Urothelium cell line (cell line): Measurements from ENCODE around the gene CPN1.
"Not testable (repeated sequence)": the region's sequence is repeated elsewhere in the genome, so short reads cannot be mapped to it uniquely, and the experiment has no call there.

Source experiments
- DNase-seq: peaks from one replicate; pipeline ENCODE4 v3.0.0; 2011; ENCODE audit warnings: low spot score, mixed read lengths
- FAIRE-seq: peaks from 2 replicates; lab custom pipeline; 2011; peaks lifted over from hg19 to GRCh38; lab: Jason Lieb, UNC

The CPN1 gene

GRCh38 chr10:100025576-100025975, 56.1 kb downstream of the CPN1 start:
- no peak for DNase-seq
- FAIRE-seq = no peak

- DNase-seq (no peak), FAIRE-seq (no peak)
Observed at GRCh38 chr10:100024748-100025147, 56.9 kb downstream of the CPN1 start.

DNA sequence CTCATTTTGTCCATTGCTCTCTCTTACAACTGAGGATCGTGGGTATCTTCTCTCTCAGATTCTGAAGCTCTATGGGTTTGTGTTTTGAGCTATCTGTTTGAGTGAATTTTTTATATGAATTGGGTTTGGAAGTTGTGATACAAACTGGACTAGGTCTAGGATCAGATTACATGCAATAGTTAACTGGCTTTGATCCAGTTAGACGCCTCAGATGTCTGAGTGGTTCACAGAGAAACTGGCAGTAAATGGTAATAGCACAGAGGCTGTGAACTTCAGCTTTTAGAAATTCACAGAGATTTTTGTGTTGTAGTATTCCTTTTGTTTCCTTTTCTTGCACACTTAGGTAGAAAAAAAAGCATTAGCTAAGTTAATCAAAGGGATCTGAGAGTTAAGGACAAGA, 59.3 kb downstream of the CPN1 start:
- no peak for DNase-seq
- no peak for FAIRE-seq

DNA sequence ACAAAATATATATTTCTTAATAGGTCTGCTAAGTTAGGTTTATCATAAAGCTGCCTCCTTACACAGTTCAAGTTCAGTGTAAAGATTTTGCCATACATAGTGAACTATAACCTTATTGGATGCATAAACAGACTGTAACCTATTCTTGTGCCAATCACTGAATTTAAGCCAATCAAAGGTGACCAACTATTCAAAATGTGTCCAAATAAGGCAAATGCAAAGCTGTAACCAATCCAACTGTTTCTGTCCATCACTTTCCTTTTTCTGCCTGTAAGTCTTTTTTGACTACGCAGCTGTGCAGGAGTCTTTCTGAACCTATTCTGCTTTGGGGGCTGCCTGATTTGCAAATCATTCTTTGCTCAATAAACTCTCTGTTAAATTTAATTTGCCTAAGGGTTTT, 60.3 kb downstream of the CPN1 start:
- DNase-seq (no peak), FAIRE-seq (no peak)

- no peak for FAIRE-seq
- no peak for DNase-seq
Observed at GRCh38 chr10:100020886-100021253, 60.8 kb downstream of the CPN1 start.

DNA sequence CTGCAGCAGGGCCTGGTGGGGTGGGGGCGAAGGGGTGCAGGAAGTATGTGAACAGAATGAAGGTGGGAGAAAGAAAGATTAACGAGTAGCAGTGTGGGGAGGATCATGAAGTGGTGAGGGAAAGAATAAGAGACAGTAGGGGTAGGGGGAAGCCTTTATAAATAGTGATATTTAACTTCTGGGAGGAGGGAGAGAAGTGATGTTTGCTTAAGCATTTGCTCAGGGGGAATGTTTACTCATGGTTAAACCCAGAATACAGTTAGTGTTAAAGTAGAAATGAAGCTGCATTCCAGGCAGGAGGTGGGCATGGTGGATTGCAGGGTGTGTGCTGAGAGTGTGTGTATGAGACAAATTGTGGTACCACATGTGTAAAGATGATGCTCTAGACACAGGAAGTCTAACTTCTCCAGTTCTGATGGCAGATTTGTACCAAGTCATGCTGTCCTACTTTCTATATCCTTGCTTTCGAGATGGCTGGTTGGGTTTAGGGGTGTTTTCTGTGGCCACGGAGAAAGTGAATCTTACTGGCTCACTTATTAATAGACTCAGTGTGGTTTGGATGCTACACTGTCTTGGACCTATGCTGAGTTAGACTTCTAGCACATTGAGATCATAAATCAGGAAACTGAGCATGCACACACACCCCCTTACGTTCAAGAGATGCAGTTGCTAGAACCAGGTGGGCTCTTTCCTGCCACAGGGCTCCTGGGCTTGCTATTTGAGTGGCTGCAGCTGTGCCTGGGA, 61.4 kb downstream of the CPN1 start:
- FAIRE-seq = no peak
- DNase-seq = no peak

- DNase-seq (no peak), FAIRE-seq (no peak)
Observed at GRCh38 chr10:100019787-100020141, 61.9 kb downstream of the CPN1 start.

DNA sequence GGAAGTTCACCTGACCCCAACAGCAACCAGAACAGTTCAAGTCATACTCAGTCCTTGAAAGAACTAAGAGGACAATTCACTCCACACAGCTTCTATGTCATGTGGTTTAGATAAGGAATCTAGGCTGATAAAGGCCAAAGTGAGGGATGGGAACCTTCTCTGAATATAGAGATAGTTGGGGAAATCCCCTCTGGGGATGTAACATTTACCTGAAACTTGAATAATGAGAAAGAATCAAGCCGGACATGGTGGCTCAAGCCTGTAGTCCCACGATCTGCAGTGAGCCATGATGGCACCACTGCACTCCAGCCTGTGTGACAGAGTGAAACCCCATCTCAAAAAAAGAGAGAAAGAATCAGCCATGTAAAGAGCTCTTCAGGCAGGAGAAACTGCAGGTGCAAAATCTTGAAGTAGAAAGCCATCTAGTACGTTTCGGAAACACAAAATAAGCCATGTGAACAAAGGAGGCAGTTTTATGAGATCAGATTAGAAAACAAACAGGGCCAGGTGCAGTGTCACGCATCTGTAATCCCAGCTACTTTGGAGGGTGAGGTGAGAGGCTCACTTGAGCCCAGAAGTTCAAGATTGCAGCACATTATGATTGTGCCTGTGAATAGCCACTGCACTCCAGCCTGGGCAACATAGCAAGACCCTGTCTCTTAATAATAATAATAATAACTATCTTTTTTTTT, 67.5 kb downstream of the CPN1 start:
- DNase-seq (no peak), FAIRE-seq (no peak)

DNA sequence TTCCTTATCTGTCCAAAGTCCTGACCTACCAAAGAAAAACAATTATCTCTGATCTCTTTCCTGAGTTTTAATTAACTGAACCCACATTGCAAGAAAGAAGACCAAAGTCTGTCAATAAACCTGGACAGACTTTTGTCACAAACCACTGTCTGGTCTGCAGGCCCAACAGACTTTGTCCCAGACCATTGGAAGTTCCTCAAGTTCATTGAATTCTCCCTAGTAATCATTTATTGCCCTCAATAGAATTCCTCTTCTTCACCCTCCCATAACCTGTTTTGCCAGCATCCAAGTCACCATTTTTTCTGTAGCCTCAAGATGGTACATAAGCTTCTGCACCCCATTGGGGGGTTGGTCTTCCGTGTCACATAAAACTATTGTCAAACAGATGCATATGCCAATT, 68.0 kb downstream of the CPN1 start:
- DNase-seq = no peak
- no peak for FAIRE-seq

DNA sequence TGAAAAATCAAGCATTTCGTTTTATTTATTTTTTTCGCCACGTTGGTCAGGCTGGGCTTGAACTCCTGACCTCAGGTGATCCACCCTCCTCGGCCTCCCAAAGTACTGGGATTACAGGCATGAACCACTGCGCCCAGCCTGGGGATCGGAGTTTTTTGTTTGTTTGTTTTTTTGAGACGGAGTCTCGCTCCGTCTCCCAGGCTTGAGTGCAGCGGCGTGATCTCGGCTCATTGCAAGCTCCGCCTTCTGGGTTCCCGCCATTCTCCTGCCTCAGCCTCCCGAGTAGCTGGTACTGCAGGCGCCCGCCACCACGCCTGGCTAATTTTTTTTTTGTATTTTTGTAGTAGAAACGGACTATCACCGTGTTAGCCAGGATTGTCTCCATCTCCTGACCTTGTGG, 69.8 kb downstream of the CPN1 start:
- not testable (repeated sequence) for FAIRE-seq, DNase-seq

DNA sequence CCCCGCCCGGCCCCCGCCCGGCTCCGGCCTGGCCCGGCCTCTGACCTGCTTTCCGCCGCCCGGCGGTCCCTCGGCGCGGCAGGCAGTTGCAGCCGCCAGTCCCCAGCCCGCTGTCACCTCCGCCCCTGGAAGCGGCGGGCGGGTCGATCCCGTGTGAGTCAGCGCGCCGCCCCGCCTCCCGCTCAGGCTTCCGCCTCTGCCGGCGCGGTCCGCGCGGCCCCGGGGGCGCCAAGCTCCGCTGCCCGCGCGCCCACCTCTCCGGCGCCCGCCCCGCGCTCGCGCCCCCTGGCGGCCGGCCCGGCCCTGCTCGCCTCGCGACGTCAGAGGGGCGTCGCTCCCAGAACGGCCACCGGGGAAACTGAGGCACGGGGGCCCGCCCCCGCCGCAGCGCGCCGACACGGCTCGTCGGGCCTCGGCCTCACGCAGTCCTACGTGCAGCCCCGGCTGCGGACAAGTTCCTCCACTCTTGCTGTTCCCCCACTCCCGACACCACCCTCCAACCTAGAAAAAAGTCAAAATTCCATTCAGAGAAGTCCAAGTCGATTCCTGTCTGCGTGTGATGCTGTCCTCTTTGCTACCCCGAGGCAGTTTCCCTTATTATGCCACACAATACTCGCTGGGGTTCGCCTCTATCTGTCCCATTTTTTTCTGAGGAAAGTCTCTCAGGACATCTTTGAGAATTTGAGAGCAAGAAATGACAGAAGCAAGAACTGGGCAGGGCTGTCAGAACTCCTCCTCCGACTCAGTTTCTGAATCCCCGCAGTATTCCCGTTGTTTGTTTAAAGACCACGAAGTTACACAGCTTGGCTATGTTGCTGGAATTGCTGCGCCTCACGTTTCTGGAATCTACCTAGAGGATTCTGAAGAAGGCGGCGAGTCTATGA, 71.6 kb downstream of the CPN1 start, which contains the start of gene DNMBP:
DNMBP (minus strand) TSS at position 155 of the 884 bp plus-strand sequence. CDS start 37,823 bp downstream, outside the sequence.
- FAIRE-seq = no peak
- DNase-seq = peak; percentile 96

GRCh38 chr10:100009283-100009792, 72.3 kb downstream of the CPN1 start:
- no peak for FAIRE-seq
- DNase-seq = peak; percentile 72

- DNase-seq = no peak
- no peak for FAIRE-seq
Observed at GRCh38 chr10:100008708-100009282, 72.9 kb downstream of the CPN1 start.

DNA sequence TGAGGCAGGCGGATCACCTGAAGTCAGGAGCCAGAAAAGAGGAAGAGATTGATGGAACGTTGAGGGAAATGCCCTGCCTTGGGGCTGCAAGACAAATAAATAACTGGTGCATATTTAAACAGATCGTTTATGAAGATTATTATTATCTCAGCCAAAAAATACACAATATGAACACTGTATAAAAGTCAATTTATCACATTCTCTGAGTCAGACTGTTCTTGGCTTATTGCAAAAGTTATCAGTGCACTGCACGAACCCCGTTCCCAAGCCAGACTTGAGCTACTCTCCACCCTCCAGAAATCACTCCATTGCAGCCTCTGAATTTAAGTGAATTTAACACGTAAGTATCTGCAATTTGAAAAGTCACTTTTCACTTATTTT, 73.5 kb downstream of the CPN1 start:
- no peak for DNase-seq
- no peak for FAIRE-seq

- FAIRE-seq (no peak), DNase-seq (no peak)
Observed at GRCh38 chr10:100007231-100008141, 74.2 kb downstream of the CPN1 start.

GRCh38 chr10:100006243-100006886, 75.3 kb downstream of the CPN1 start:
- peak; percentile 50 for FAIRE-seq
- DNase-seq = peak; percentile 74

DNA sequence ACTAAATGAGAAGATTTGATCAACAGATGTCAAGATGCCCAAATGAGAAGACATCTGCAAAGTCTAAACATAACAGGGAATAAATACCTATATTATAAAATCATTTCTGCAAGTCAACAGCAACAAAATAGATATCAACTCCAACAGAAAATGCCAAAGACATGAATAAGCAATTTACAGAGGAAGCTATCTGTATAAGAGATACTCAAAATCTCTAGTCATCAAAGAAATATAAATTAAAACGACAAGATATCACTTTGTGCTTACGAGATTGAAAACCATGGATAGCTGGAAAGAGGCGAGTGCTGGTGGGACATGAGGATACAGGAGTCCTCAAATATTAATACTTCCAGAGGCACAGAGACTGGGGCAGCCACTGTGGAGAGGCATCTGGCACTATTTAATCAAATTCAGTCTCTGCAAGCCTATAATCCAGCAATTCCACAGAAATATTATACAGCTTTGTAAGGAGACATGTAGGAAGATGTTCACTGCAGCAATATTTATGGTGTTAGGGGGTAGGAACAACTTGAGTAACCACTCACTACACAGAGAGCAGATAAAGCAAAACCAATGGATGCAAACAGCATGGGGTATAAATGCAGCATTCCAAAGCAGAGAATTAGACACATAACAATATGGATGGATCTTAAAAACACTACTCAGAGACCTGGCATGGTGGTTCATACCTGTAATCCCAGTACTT, 76.7 kb downstream of the CPN1 start:
- FAIRE-seq (no peak), DNase-seq (no peak)

GRCh38 chr10:100000109-100000644, 81.5 kb downstream of the CPN1 start:
- DNase-seq (no peak), FAIRE-seq (no peak)
